RWPE2 (cell line): Measurements from ENCODE around the gene ITPR1.

Experiments
- ATAC-seq: fragments of 200-7000 bp; cut with Tn5 transposase; 3 replicates; pipeline ENCODE4 v1.9.1; 2021; ENCODE audit warnings: low read depth
- DNase-seq: peaks from one replicate; pipeline ENCODE4 v3.0.0-alpha.2; 2020; ENCODE audit warnings: low spot score
- H3K27ac ChIP-seq: fragments of 450-650 bp; 2 replicates; pipeline ENCODE4 v1.5.1; 2017; ENCODE audit warnings: mild to moderate bottlenecking; ENCODE audit not compliant: poor library complexity, severe bottlenecking
- H3K27me3 ChIP-seq: fragments of 250-450 bp; sonication (Bioruptor Pico); 2 replicates; pipeline ENCODE4 v1.5.1; 2021; ENCODE audit warnings: mild to moderate bottlenecking, moderate library complexity; ENCODE audit not compliant: insufficient read depth, poor library complexity, severe bottlenecking
- H3K36me3 ChIP-seq: fragments of 250-450 bp; sonication (Bioruptor Pico); 2 replicates; pipeline ENCODE4 v1.5.1; 2020; ENCODE audit warnings: low read depth, mild to moderate bottlenecking, moderate library complexity
- H3K4me1 ChIP-seq: fragments of 250-450 bp; sonication (Bioruptor Pico); 2 replicates; pipeline ENCODE4 v1.5.1; 2021; ENCODE audit warnings: mild to moderate bottlenecking, moderate library complexity; ENCODE audit not compliant: insufficient read depth, poor library complexity, severe bottlenecking
- H3K4me3 ChIP-seq: fragments of 250-450 bp; sonication (Bioruptor Pico); 2 replicates; pipeline ENCODE4 v1.5.1; 2021; ENCODE audit warnings: mild to moderate bottlenecking, moderate library complexity; ENCODE audit not compliant: severe bottlenecking
- H3K9me3 ChIP-seq: fragments of 250-450 bp; sonication (Bioruptor Pico); 2 replicates; pipeline ENCODE4 v1.5.1; 2021; ENCODE audit warnings: mild to moderate bottlenecking, moderate library complexity; ENCODE audit not compliant: severe bottlenecking
- TF ChIP-seq, protein P1 (sequence below): fragments of 450-650 bp; IDR thresholded peaks from one replicate; pipeline ENCODE4 v1.5.1; 2017; ENCODE audit warnings: mild to moderate bottlenecking, moderate library complexity; ENCODE audit not compliant: poor library complexity, severe bottlenecking

The ITPR1 gene

DNA sequence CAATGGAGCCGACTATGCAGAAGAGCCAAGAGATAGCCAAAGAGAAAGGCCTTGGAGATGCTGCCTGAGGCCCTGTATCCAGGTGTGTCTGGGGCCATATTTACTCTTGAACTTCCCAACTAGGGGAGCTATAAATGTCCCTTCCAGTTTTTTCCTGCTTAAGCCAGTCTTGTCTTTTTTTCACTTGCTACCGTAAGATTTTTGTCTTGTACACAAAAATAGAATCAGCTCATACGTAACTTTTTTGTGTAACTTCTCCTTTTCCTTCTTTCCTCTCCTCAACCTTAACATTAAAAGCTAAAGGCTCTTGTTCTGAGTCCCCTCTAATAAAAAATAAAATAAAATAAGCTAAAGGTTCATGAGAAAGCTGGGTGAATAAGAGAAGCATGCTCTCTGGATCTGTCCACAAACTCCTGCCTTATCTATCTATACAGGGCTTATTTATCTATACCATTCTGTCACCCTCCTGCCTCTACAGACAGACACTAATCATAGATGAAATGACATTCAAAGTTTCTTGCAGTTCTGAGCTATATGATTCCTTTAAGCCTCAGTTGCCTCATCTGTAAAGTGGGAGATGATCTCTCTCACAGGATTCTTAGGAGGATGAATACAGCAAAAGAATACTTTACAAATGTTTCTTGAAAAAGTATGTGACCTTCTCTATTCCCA is 30.6 kb upstream of the ITPR1 start:
- no peak for DNase-seq
- ATAC-seq: no peak
- TF ChIP-seq, protein P1, sequence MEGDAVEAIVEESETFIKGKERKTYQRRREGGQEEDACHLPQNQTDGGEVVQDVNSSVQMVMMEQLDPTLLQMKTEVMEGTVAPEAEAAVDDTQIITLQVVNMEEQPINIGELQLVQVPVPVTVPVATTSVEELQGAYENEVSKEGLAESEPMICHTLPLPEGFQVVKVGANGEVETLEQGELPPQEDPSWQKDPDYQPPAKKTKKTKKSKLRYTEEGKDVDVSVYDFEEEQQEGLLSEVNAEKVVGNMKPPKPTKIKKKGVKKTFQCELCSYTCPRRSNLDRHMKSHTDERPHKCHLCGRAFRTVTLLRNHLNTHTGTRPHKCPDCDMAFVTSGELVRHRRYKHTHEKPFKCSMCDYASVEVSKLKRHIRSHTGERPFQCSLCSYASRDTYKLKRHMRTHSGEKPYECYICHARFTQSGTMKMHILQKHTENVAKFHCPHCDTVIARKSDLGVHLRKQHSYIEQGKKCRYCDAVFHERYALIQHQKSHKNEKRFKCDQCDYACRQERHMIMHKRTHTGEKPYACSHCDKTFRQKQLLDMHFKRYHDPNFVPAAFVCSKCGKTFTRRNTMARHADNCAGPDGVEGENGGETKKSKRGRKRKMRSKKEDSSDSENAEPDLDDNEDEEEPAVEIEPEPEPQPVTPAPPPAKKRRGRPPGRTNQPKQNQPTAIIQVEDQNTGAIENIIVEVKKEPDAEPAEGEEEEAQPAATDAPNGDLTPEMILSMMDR: no peak
- Histone ChIP-seq H3K27ac (no peak overlapping the region), H3K27me3 (no peaks in the 10 kb centered on the region), H3K9me3 (no peaks in the 10 kb centered on the region), H3K4me1 (no peaks in the 10 kb centered on the region), H3K4me3 (no peak overlapping the region), H3K36me3 (peaks cover 3% of the 10 kb centered on the region; the same call in 1 of the 2 replicates)

DNA sequence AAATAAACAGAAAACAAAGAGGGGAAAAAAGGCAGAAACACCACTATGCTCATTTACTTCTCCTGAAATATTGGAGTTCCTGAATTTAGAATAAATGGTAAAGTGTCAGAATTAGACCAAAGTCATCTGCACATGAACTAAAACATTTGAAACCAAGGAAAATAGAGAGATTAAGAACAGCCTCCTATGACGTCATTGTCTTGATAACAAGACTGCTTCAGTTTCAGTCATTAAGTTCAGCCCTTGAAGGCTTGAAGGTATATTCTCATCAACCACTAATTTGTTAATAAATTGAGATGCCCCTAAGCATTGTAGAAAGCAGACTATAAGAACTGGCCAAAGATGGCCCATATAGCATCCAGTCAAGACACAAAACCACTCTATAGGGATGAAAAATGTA is 28.6 kb upstream of the ITPR1 start:
- H3K27ac ChIP-seq: no peak overlapping the region
- no peaks in the 10 kb centered on the region for H3K4me1 ChIP-seq
- ATAC-seq: no peak
- no peak for DNase-seq
- peaks cover 3% of the 10 kb centered on the region; the same call in 1 of the 2 replicates for H3K36me3 ChIP-seq
- H3K4me3 ChIP-seq: no peak overlapping the region
- H3K27me3 ChIP-seq: no peaks in the 10 kb centered on the region
- TF ChIP-seq, protein P1: no peak
- no peaks in the 10 kb centered on the region for H3K9me3 ChIP-seq

DNA sequence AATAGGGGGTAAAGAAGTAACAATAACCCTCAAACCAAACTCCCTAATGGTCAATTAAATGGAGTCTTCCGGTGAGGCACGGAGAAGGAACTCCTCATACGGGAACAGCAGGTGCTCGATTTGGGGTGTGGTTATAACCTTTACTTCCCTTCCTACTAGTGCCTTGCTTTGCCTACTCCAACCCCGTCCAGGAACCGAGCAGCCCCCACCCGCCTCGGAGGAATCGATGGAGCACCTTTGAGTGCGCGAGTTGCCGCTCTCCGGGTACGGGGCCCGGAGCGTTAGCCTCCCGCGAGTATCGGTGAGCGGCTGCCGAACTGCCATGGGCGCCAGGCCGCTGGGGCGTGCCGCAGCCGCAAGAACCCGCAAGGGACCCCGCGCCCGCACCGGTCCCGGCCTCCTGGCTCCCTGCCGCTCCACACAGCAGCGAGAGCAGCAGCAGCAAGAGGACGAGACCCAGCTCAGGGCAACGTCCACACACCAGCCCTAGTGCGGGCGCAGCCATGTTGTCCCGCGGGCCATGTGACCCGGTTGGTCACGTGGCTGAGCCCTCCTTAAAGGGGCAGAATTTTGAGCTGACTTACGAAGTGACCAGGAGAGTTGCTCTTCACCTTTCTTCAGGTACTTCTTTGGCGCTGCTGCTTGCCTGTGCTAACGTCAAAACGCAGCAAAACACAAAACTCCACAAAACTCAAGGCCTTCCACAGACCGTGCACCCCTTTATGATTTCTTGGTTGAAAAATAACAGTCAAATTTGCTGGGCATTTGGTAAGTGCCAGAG is 26.2 kb upstream of the ITPR1 start, which contains the start of gene SUMF1:
Gene SUMF1, minus strand, starts transcription at position 529 of the 781 bp plus-strand sequence. Its CDS starts 24 bp downstream, at position 505.
- ATAC-seq: peak; percentile 95
- Histone ChIP-seq H3K4me1 (no peaks in the 10 kb centered on the region), H3K9me3 (no peaks in the 10 kb centered on the region), H3K4me3 (peak within 1 kb of the TSS; percentile 95), H3K27ac (peak within 1 kb of the TSS; percentile 25), H3K36me3 (peaks cover 3% of the 10 kb centered on the region; the same call in 1 of the 2 replicates), H3K27me3 (no peaks in the 10 kb centered on the region)
- peak; percentile 80 for DNase-seq
- TF ChIP-seq, protein P1: no peak

DNA sequence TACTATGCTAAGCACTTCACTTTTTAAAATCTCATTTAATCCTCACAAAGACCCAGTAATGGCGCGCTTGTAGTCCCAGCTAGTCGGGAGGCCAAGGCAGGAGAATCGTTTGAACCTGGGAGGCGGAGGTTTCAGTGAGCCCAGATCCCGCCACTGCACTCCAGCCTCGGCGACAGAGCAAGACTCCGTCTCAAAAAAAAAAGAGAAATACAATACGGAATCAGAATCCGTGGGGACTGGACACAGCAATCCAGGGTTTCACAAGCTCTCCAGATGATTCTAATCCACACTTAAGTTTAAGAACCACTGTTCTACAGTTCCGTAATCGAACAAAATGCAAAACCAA is 25.7 kb upstream of the ITPR1 start:
- Histone ChIP-seq H3K9me3 (no peaks in the 10 kb centered on the region), H3K4me3 (peak overlapping the region; percentile 95), H3K27ac (peak overlapping the region; percentile 25), H3K27me3 (no peaks in the 10 kb centered on the region), H3K36me3 (peaks cover 3% of the 10 kb centered on the region; the same call in 1 of the 2 replicates), H3K4me1 (no peaks in the 10 kb centered on the region)
- TF ChIP-seq, protein P1: no peak
- DNase-seq: no peak
- ATAC-seq: no peak
